Measurements from ENCODE around the gene DOCK4. TPM values are rescaled to one million over a fixed set of nuclear protein-coding genes. Genes with fewer than 3 reads are reported as not detected.

The DOCK4 gene
- total and polyA plus RNA-seq, 2 of the 8 experiments (the other 6 are each of a cell fraction or from before 2014, with no cell fraction given): 5.1 to 23.6 TPM

GRCh38 chr7:111852081-111852480, 354.1 kb downstream of the DOCK4 start (continued):
- no peak for TF ChIP-seq HDAC2 (IDR thresholded peaks at IDR 0.05; ENCODE audit: borderline replicate concordance in 1 of 2, low read depth in 2 of 2, low read length in 2 of 2)
- no peak for TF ChIP-seq CBX5 (IDR thresholded peaks at IDR 0.05; ENCODE audit: low read depth, low read length)
- no peak for TF ChIP-seq KDM4A (IDR thresholded peaks at IDR 0.05; ENCODE audit: low read depth, low read length, severe bottlenecking)
- TF ChIP-seq PHF8 (conservative IDR thresholded peaks at IDR 0.05; ENCODE audit: low read depth, low read length): no peak
- no peak for TF ChIP-seq KDM1A (IDR thresholded peaks at IDR 0.05; ENCODE audit: borderline replicate concordance, low read length)
- TF ChIP-seq GABPA (IDR thresholded peaks at IDR 0.05; ENCODE audit: borderline replicate concordance, insufficient read depth, low read length): no peak
- TF ChIP-seq TAF7 (optimal IDR thresholded peaks at IDR 0.05; ENCODE audit: borderline replicate concordance, low read depth, low read length): no peak

All from H1 (cell line).